SU-DHL-6 (cell line): ENCODE measurements around the gene FXYD4.

Experiments
- H2AFZ ChIP-seq: fragments of 200-600 bp; sonication (generic); 2 replicates; pipeline ENCODE4 v1.6.1; 2014; ENCODE audit warnings: low read depth, mild to moderate bottlenecking, moderate library complexity, mixed read lengths, antibody characterized with exemption, low read length; ENCODE audit not compliant: severe bottlenecking
- H3F3A ChIP-seq: fragments of 200-600 bp; shearing (Covaris generic); 2 replicates; pipeline ENCODE4 v1.6.0; 2016; ENCODE audit warnings: antibody characterized with exemption, mild to moderate bottlenecking; ENCODE audit not compliant: insufficient read depth
- H3K27ac ChIP-seq: fragments of 200-600 bp; sonication (generic); 2 replicates; pipeline ENCODE4 v1.5.1; 2016; ENCODE audit warnings: low read depth, mild to moderate bottlenecking, low read length, moderate library complexity, mixed read lengths
- H3K27me3 ChIP-seq: fragments of 200-600 bp; sonication (generic), shearing (Covaris generic); 2 replicates; pipeline ENCODE4 v1.6.0; 2014; ENCODE audit warnings: mild to moderate bottlenecking, low read length
- H3K36me3 ChIP-seq: fragments of 200-600 bp; sonication (generic); 2 replicates; pipeline ENCODE4 v1.6.1; 2014; ENCODE audit warnings: mild to moderate bottlenecking, low read length, mixed read lengths
- H3K4me2 ChIP-seq: fragments of 300-600, 200-600 bp; shearing (Covaris generic), sonication (generic); 2 replicates; pipeline ENCODE4 v1.6.0; 2014; ENCODE audit warnings: low read length, low read depth, mild to moderate bottlenecking; ENCODE audit not compliant: poor library complexity, severe bottlenecking
- H3K4me3 ChIP-seq: fragments of 200-600 bp; sonication (generic); 2 replicates; pipeline ENCODE4 v1.5.1; 2014; ENCODE audit warnings: antibody characterized with exemption, low read length, mild to moderate bottlenecking, mixed read lengths; ENCODE audit not compliant: insufficient read depth, poor library complexity, severe bottlenecking
- H3K79me2 ChIP-seq: fragments of 200-600 bp; sonication (generic); 2 replicates; pipeline ENCODE4 v1.6.1; 2014; ENCODE audit warnings: mild to moderate bottlenecking, low read length, moderate library complexity; ENCODE audit not compliant: insufficient read depth
- H3K9ac ChIP-seq: fragments of 200-600 bp; sonication (generic); 2 replicates; pipeline ENCODE4 v1.7.0; 2014; ENCODE audit warnings: mild to moderate bottlenecking, low read length
- H3K9me2 ChIP-seq: fragments of 200-600 bp; sonication (generic); replicated peaks from 2 replicates; pipeline ENCODE4 v1.6.1; 2014; ENCODE audit warnings: low read length; ENCODE audit not compliant: insufficient read depth
- H3K9me3 ChIP-seq: fragments of 200-600 bp; sonication (generic); 2 replicates; pipeline ENCODE4 v1.6.1; 2014; ENCODE audit warnings: low read length, mixed read lengths; ENCODE audit not compliant: insufficient read depth
- H4K20me1 ChIP-seq: fragments of 200-600 bp; sonication (generic); 2 replicates; pipeline ENCODE4 v1.6.1; 2014; ENCODE audit warnings: low read depth, mild to moderate bottlenecking, antibody characterized with exemption, low read length, moderate library complexity, mixed read lengths
- EZH2phosphoT487 ChIP-seq: fragments of 200-600 bp; sonication (generic), shearing (Covaris generic); conservative IDR thresholded peaks from 2 replicates; pipeline ENCODE4 v1.6.1; 2018; ENCODE audit warnings: mild to moderate bottlenecking, antibody characterized with exemption, low read length, moderate library complexity, mixed read lengths
- TF ChIP-seq, protein P1 (sequence below): fragments of 200-600 bp; sonication (generic); IDR thresholded peaks from one replicate; pipeline ENCODE4 v1.5.1; 2017; ENCODE audit warnings: antibody characterized with exemption, mild to moderate bottlenecking, low read length, moderate library complexity; ENCODE audit not compliant: insufficient read depth, poor library complexity, severe bottlenecking

FXYD4 gene

DNA sequence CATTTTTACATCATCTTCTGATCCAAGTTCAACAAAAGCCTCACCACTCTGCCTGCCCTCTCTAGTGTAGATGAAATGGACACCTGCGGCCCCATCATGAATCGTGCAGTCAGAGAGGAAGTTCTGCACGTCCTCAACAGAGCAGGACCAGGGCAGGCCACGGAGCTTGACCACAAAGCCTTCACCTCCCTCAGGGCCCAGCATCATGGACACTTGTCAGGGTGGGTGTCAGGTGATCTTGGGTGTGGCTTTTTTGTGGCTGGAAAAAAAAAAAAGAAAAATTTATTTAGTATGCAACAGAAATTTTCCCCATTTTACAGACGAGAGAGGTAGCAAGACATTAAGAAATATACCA lies 16.2 kb downstream of the FXYD4 start:
- H3K9me3 ChIP-seq: no peaks in the 10 kb centered on the region
- peaks cover 83% of the 10 kb centered on the region for H3F3A ChIP-seq
- no peak for TF ChIP-seq EZH2phosphoT487
- TF ChIP-seq, protein P1, sequence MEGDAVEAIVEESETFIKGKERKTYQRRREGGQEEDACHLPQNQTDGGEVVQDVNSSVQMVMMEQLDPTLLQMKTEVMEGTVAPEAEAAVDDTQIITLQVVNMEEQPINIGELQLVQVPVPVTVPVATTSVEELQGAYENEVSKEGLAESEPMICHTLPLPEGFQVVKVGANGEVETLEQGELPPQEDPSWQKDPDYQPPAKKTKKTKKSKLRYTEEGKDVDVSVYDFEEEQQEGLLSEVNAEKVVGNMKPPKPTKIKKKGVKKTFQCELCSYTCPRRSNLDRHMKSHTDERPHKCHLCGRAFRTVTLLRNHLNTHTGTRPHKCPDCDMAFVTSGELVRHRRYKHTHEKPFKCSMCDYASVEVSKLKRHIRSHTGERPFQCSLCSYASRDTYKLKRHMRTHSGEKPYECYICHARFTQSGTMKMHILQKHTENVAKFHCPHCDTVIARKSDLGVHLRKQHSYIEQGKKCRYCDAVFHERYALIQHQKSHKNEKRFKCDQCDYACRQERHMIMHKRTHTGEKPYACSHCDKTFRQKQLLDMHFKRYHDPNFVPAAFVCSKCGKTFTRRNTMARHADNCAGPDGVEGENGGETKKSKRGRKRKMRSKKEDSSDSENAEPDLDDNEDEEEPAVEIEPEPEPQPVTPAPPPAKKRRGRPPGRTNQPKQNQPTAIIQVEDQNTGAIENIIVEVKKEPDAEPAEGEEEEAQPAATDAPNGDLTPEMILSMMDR: no peak
- H3K9me2 ChIP-seq: no peaks in the 10 kb centered on the region
- H4K20me1 ChIP-seq: peaks cover 39% of the 10 kb centered on the region
- H3K27ac ChIP-seq: no peak overlapping the region
- no peak overlapping the region for H3K4me3 ChIP-seq
- H3K36me3 ChIP-seq: peaks cover 46% of the 10 kb centered on the region
- H3K9ac ChIP-seq: no peak overlapping the region
- H3K27me3 ChIP-seq: no peaks in the 10 kb centered on the region
- H2AFZ ChIP-seq: no peak overlapping the region
- H3K4me2 ChIP-seq: no peak overlapping the region
- peaks cover 40% of the 10 kb centered on the region for H3K79me2 ChIP-seq

DNA sequence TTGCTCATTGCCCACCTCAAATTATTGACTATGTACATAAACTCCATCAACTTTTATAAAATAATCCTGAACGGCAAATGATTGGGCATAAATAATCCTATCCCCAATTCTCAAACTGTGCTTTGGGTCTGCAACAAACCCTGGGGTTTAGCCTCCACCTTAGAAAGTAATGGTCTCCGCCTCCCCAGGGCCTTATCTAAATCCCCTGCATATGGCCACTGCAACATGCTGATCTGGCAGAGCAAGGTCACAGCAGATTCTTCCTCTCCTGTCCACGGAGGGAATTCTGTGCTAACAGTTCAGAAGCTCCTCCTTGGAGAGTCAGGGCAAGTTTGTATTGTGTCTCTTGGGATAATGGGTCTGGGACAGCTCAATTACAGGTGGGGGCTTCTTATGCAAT lies 18.4 kb downstream of the FXYD4 start:
- Histone ChIP-seq H3K4me3 (no peak overlapping the region), H3K9me3 (no peaks in the 10 kb centered on the region), H3K9ac (no peak overlapping the region), H3F3A (peaks cover 76% of the 10 kb centered on the region), H3K4me2 (no peak overlapping the region), H3K36me3 (peaks cover 63% of the 10 kb centered on the region), H3K9me2 (no peaks in the 10 kb centered on the region), H4K20me1 (peaks cover 56% of the 10 kb centered on the region), H3K27me3 (no peaks in the 10 kb centered on the region), H3K79me2 (peaks cover 63% of the 10 kb centered on the region), H2AFZ (no peak overlapping the region), H3K27ac (no peak overlapping the region)
- TF ChIP-seq, protein P1: no peak
- TF ChIP-seq EZH2phosphoT487: no peak

DNA sequence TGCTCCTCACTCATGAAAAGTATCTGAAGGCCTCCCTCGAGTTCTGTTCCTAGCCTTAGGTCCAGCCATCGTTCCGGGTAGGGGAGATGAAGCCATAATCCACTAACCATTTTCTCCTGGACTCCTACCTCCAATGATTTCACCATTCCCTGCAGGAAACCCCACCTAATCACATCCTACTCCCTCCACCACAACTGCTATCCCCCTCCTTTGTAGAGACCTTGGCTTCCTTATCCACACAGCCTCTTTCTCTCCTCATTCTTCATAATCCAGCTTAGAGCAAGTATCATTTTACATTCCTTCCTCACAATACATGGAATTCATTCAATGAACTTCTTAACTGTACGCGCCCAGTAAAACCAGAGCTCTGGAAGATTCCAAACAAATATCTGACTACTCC lies 18.9 kb downstream of the FXYD4 start:
- Histone ChIP-seq H3K27me3 (no peaks in the 10 kb centered on the region), H3K36me3 (peaks cover 68% of the 10 kb centered on the region), H4K20me1 (peaks cover 61% of the 10 kb centered on the region)

More for the DNA sequence above, 18.9 kb downstream of the FXYD4 start:
- Histone ChIP-seq H3K27ac (no peak overlapping the region), H3F3A (peaks cover 76% of the 10 kb centered on the region), H3K4me3 (no peak overlapping the region), H3K79me2 (peaks cover 67% of the 10 kb centered on the region), H3K9me3 (no peaks in the 10 kb centered on the region), H3K9me2 (no peaks in the 10 kb centered on the region), H3K9ac (no peak overlapping the region), H3K4me2 (no peak overlapping the region), H2AFZ (no peak overlapping the region)
- TF ChIP-seq, protein P1: no peak
- no peak for TF ChIP-seq EZH2phosphoT487
